HG03025 (cell line): Measurements from ENCODE around the gene KCNAB2.

Source experiments
- ATAC-seq: cut with Tn5 transposase; IDR thresholded peaks from one replicate; pipeline ENCODE4 v1.9.1; 2021; ENCODE audit warnings: mild to moderate bottlenecking, moderate library complexity; ENCODE audit not compliant: unreplicated experiment, low FRiP score

Gene KCNAB2

GRCh38 chr1:6045561-6045960 lies at the start of gene KCNAB2:
TSS of gene KCNAB2 (plus strand) at chr1:6045888. CDS start at chr1:6051537, 5,649 bp downstream.
- ATAC-seq: no peak

GRCh38 chr1:5996641-5997270 lies 48.9 kb upstream of the KCNAB2 start:
- ATAC-seq: no peak

GRCh38 chr1:5997316-5997715 lies 48.4 kb upstream of the KCNAB2 start:
- ATAC-seq: no peak

GRCh38 chr1:5998051-5998905 lies 47.4 kb upstream of the KCNAB2 start:
- no peak for ATAC-seq

- no peak for ATAC-seq
These were observed 46.8 kb upstream of the KCNAB2 start for GRCh38 chr1:5998906-5999301.

- no peak for ATAC-seq
These were observed 45.8 kb upstream of the KCNAB2 start for GRCh38 chr1:5999711-6000443.

GRCh38 chr1:6000444-6001288 lies 45.0 kb upstream of the KCNAB2 start:
- no peak for ATAC-seq

- ATAC-seq: no peak
These were observed 43.6 kb upstream of the KCNAB2 start for GRCh38 chr1:6001992-6002576.

- ATAC-seq: no peak
These were observed 42.8 kb upstream of the KCNAB2 start for GRCh38 chr1:6002714-6003501.

GRCh38 chr1:6003568-6004411 lies 41.9 kb upstream of the KCNAB2 start:
- no peak for ATAC-seq

- ATAC-seq: no peak
These were observed 41.1 kb upstream of the KCNAB2 start for GRCh38 chr1:6004412-6005123.

- ATAC-seq: no peak
These were observed 40.3 kb upstream of the KCNAB2 start for GRCh38 chr1:6005276-6005917.

- ATAC-seq: no peak
These were observed 38.8 kb upstream of the KCNAB2 start for GRCh38 chr1:6006882-6007281.

GRCh38 chr1:6007318-6008083 lies 38.2 kb upstream of the KCNAB2 start:
- no peak for ATAC-seq

- ATAC-seq: no peak
These were observed 37.6 kb upstream of the KCNAB2 start for GRCh38 chr1:6008084-6008415.

- ATAC-seq: no peak
These were observed 37.0 kb upstream of the KCNAB2 start for GRCh38 chr1:6008696-6009095.
